ENCODE measurements around the gene RALGPS1.

DNA sequence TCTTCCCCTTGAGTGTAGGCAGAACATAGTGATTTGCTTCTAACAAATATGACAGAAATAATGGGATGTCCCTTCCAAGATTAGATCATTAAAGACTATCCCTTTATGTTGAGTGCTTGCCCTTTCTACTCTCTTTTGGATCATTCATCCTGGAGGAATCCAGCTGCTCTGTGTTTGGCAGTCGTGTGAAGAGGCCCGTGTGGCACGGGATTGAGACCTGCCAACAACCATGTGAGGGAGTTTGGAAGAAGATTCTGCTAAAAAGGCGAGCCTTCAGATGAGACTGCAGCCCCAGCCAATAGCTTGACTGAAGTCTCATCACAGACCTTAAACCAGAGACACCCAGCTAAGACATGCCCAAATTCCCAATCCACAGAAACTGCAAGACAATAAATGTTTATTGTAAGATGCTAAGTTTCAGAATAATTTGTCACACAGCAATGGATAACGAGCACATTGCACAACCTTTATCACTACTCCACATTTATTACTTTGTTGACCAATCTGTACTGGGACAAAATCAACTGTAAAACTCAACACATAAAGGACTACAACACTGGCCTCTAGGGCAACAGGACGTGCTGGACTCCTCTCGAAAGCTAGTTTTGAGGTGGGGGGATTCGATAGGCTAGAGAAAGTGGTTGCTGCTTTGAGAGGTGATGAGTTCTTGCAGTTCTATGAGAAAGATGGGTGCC, 165.0 kb downstream of the RALGPS1 start:
- TF ChIP-seq CTCF (IDR thresholded peaks at IDR 0.05) (no peak), EP300 (IDR thresholded peaks at IDR 0.05) (no peak), POLR2A (IDR thresholded peaks at IDR 0.05; ENCODE audit: low read depth) (no peak)
